Fibroblast of mammary gland (primary cell): Measurements from ENCODE around the gene CCBE1.

Experiments
- DNase-seq: peaks from one replicate; pipeline ENCODE4 v3.0.0-alpha.2; 2010; ENCODE audit warnings: low read depth
- H3K4me3 ChIP-seq: 2 replicates; pipeline ENCODE4 v1.5.1; 2011; ENCODE audit warnings: low read depth, mild to moderate bottlenecking, low read length, moderate library complexity; ENCODE audit not compliant: control insufficient read depth
- TF ChIP-seq, protein P1 (sequence below): conservative IDR thresholded peaks from 2 replicates; pipeline ENCODE4 v1.5.1; 2011; ENCODE audit warnings: low read depth, low read length, inconsistent platforms; ENCODE audit not compliant: control insufficient read depth, insufficient read depth

The CCBE1 gene

DNA sequence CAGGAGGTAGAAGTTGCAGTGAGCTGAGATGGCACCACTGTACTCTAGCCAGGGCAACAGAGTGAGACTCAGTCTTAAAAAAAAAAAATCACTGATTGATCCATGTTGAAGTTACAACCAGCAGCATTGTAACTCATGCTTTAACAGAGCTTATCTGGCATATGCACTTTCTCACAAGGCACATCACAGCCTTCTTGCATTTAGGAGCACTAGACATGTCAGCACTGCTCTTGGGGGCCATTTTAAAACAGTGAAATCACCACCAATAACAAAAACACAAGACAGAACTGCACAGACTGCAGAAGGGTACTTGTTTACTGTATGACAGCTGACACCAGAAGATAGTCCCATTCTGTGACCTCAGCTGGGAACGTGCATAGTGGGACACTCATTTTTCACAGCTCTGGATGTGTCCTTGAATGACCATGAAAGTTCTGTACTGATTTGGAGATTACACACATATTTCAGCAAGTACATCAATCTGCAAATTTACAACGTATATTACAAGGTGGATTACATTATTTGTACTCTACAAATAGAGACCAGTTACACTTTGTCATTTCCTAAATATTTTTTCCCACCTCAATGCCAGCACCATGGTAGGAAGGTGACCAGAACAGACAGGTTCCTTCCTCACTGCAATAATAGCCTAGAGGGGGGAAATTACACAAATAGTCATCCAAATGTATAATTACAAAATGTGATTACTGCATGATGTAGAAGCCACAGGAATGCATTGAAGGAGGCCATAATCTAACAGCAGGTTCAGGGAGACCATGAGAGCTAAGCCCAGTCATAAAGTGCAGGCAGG lies 35.1 kb downstream of the CCBE1 start:
- no peak overlapping the region for H3K4me3 ChIP-seq
- TF ChIP-seq, protein P1, sequence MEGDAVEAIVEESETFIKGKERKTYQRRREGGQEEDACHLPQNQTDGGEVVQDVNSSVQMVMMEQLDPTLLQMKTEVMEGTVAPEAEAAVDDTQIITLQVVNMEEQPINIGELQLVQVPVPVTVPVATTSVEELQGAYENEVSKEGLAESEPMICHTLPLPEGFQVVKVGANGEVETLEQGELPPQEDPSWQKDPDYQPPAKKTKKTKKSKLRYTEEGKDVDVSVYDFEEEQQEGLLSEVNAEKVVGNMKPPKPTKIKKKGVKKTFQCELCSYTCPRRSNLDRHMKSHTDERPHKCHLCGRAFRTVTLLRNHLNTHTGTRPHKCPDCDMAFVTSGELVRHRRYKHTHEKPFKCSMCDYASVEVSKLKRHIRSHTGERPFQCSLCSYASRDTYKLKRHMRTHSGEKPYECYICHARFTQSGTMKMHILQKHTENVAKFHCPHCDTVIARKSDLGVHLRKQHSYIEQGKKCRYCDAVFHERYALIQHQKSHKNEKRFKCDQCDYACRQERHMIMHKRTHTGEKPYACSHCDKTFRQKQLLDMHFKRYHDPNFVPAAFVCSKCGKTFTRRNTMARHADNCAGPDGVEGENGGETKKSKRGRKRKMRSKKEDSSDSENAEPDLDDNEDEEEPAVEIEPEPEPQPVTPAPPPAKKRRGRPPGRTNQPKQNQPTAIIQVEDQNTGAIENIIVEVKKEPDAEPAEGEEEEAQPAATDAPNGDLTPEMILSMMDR: no peak
- DNase-seq: peak; percentile 23

DNA sequence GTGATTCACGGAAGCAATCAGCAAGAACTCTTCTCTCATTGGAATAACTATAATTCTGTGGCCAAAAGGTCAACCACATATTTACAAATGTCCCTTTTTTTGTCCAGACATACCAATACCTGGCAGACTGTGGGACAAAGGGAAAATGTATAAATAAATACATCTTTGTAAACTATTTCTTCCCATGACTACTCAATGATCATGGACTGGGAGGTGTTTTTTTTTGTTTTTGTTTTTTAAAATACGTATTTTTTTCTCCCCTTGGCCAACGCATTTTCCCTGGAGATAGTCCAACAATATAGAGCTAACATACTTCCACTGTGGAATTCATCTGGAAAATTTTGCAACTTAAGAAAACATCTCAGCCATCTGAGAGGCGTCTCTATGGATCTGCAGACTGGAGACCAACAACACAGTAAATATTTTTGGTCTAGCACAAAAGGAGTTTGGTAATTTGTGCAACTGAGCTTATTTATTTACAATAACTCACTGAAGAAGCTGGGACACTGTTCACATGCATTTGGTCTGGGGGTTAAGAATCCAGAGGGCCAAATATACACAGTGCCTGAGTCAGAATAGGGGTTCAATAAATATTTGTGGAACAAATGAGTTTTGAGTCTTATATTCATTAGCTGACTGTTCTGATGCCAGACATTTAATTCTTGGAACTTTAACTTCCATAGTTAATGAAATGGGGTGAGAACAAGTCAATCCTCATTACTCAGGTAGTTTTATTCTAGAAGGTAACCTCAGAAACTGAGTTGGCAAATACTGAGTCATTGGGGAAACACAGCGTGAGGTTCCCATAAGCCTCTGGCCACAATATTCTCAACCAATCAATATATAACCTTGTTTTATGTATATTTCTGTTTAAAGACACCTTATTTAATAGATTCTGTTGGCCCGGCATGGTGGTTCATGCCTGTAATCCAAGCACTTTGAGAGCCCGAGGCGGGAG lies 36.2 kb downstream of the CCBE1 start:
- DNase-seq: peak; percentile 54
- TF ChIP-seq, protein P1: no peak
- H3K4me3 ChIP-seq: no peak overlapping the region

DNA sequence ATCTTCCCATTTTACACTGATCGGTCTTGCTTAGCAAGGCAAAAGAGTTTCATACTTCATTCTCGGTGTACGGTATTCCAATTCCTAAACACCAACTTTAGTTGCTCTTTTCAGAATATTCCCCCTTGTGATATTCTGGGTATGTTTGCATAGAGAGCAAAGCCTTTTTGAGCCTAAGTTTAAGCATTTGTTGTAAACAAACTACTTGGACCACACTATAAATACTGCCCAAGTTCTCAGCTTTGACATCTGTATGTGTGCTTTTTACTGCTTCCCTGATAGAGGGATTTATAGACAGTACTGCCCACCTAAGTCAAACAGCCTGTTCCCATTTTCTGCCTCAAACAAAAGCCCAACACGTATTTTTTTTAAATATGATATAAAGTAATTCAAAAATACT lies 36.9 kb downstream of the CCBE1 start:
- DNase-seq: no peak

DNA sequence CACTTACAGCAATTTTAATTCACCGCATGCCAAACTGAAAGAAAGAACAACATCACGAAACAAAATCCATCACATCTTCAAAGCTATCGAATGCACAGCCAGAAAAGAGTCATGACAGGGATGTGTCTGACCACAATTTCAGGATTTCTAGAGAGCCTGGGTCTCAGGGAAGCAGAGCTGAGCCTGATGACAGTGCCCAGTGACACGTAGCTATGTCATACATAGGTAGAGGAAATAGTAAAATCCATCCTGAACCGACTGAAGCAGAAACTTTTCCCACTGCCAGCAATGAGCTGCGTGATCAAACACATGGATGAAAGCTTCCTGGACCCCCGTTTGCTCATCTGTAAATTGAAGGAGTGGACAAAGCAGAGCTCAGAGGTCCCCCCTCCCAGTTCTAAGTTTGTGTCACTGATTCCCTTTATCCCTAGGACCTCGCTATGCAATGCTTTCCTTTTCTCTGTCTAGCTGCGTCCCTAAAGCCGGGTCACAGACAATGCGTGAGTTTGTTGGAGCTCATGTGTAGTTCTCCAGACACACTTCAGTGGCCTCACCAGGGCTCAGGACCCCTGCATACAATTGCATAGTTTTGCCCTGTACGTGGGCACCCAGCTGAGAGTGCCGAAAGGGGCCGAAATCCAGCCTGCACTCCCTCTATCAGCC lies 37.6 kb downstream of the CCBE1 start:
- DNase-seq: no peak
- H3K4me3 ChIP-seq: no peak overlapping the region
- TF ChIP-seq, protein P1: no peak

More for the DNA sequence above, 36.9 kb downstream of the CCBE1 start:
- H3K4me3 ChIP-seq: no peak overlapping the region
- TF ChIP-seq, protein P1: no peak

DNA sequence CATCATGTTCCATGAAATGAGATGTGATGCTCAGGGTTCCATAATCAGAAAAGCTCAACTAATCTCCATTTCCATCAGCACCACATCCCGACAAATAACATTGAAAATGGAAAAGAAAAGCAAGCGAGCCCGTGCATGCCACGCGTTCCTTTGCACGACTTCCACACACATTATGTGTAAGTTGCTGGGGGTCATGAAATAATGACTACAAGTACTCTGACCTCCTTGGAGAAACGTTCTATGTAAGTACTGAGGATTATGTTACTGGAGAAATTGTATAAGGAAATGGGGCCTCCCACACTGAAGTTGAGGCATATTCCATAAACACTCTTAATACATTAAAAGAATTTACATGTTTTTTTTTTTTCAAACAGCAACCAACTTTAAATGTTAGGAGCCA lies 38.3 kb downstream of the CCBE1 start:
- TF ChIP-seq, protein P1: no peak
- DNase-seq: no peak
- no peak overlapping the region for H3K4me3 ChIP-seq

DNA sequence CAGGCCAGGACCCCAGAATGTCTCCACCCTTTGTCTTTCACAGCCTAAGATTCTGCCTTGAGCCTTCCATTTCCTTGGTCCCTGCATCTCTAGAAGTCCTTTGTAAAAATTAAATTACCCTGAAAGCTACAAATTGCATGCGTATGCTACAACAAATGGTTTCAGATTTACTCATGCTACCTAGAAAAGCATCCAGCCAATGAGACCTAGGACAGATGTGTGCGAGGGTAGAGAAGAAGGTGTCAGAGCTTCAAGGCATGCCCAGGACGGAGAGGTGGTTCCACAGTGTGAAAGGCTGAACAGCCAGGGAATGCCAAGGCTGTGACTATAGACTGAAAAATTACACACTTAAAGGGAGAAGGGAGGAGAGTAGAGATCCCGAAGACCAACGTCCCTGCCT lies 40.2 kb downstream of the CCBE1 start:
- TF ChIP-seq, protein P1: no peak
- no peak overlapping the region for H3K4me3 ChIP-seq
- DNase-seq: no peak
